Adrenal gland (tissue), 12 donors: ENCODE measurements around the gene PRAME. TPM values are rescaled to one million over a fixed set of nuclear protein-coding genes. Genes with fewer than 3 reads are reported as not detected.
"Not testable (repeated sequence)": the region's sequence is repeated elsewhere in the genome, so short reads cannot be mapped to it uniquely, and the experiment has no call there.

Experiments used
- DNase-seq, 7 donors: peaks; one replicate each; pipeline ENCODE4 v3.0.0-alpha.2; 2019 to 2020
- H3K27ac ChIP-seq, 5 donors: fragments of 200-600 bp; sonication (generic) in 4 of 5; 1 replicate in 3 of 5; 2 replicates in 2 of 5; pipeline versions ENCODE4 v1.5.1 to v1.8.0; 2016 to 2020; ENCODE audit warnings: mild to moderate bottlenecking in 1 of 5
- H3K27me3 ChIP-seq: fragments of 200-600 bp; 2 replicates; pipeline ENCODE4 v1.8.0; 2021
- H3K36me3 ChIP-seq, 2 donors: fragments of 200-600 bp; replicated peaks in 1 of 2; 1 replicate in 1 of 2; 2 replicates in 1 of 2; pipeline versions ENCODE4 v1.5.1 to v1.8.0; 2018 to 2022
- H3K4me1 ChIP-seq, 2 donors: fragments of 200-600 bp; replicated peaks in 1 of 2; 1 replicate in 1 of 2; 2 replicates in 1 of 2; pipeline versions ENCODE4 v1.5.1 to v1.8.0; 2018 to 2021
- H3K4me3 ChIP-seq, 4 donors: fragments of 200-600 bp; sonication (generic) in 3 of 4; one replicate each; pipeline ENCODE4 v1.5.1; 2016 to 2018
- H3K9me3 ChIP-seq, 3 donors: fragments of 200-600 bp; sonication (generic) in 1 of 3; replicated peaks in 1 of 3; 1 replicate in 2 of 3; 2 replicates in 1 of 3; pipeline versions ENCODE4 v1.5.1 to v1.8.0; 2016 to 2021
- POLR2A ChIP-seq, 2 donors: fragments of 450-650 bp; IDR thresholded peaks; one replicate each; pipeline ENCODE4 v1.6.1; 2017; ENCODE audit warnings: antibody characterized with exemption in 2 of 2, mild to moderate bottlenecking in 2 of 2, moderate library complexity in 1 of 2
- WGBS, 4 donors: extraction: QIAGEN DNeasy Blood & Tissue Kit in 2 of 4; methylation state at CpG; one replicate each; pipeline versions ENCODE4 v1.1.5 to v1.1.7; 2013 to 2017; 5-methylcytosine and 5-hydroxymethylcytosine counted together
- intact Hi-C, 2 donors: fragments of 100-400 bp; cut with DNase I; formaldehyde crosslinking; loops; one replicate each; pipeline versions ENCODE4 v1.14.1 to v1.15.0; 2022 to 2023
- polyA plus RNA-seq, 3 donors: library from polyadenylated mRNA; stranded (reverse); fragments of 200-250 nt in 2 of 3; fragments of 350-450 nt in 1 of 3; fragmentation: Illumina TruSeq in 1 of 3; extraction: RNeasy Lipid Tissue Mini Kit (QIAGEN cat#74804) in 1 of 3; gene quantifications; one replicate each; pipeline ENCODE4 v1.2.3, GENCODE V29; 2013 to 2014
- total RNA-seq, 9 donors: library from RNA; depleted of rRNA in 4 of 9; stranded (reverse); fragments of >200 nt in 4 of 9; fragments of 120-200 nt in 1 of 9; fragmentation: NEBNext Ultra II Directional in 1 of 9; extraction: Animal tissue kit (Norgen Biotek cat#: 25700) in 1 of 9; gene quantifications; one replicate each; pipeline versions ENCODE4 v1.1.0 to v1.2.4, GENCODE V29; 2013 to 2023
- TF ChIP-seq, protein P1 (sequence below), 6 experiments: fragments of 450-650 bp in 4 of 6; fragments of 200-600 bp in 2 of 6; sonication (generic) in 1 of 6; IDR thresholded peaks; 1 replicate in 5 of 6; 2 replicates in 1 of 6; pipeline versions ENCODE4 v1.5.1 to v1.8.0; 2016 to 2021; ENCODE audit warnings: antibody characterized with exemption in 6 of 6, mild to moderate bottlenecking in 2 of 6, moderate library complexity in 1 of 6
- donor health status: healthy with polysubstance abuse.
- donor health status: Bipolar disorder and iron deficiency.
- donor health status: DM: yes; HTN: yes; CAD: no.
- donor health status: DM: no; HTN: no; CAD: no.
- donor health status: DM: no; HTN: no; CAD: no.
- donor health status: DM: yes; HTN: yes; CAD: no.

PRAME gene
- total and polyA plus RNA-seq, 12 donors = 0.78 to 11.6 (median 3.5) TPM

DNA sequence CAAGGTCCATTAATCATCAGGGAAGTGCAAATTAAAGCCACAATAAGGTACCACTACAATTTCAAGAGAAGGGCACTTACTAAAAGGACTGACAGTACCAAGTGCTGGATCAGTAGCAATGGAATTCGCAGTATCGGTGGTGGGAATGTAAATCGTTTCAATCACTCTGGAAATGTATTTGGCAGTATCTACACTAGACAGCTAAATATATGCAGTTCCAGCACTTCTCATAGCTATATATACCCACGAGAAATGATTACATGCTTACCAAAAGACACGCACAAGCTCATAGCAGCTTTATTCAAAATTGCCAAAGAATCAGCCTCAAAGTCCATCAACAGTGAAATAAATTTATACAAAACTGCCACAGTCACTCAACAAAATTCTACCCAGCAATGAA, 46.1 kb downstream of the PRAME start:
- TF ChIP-seq, protein P1, sequence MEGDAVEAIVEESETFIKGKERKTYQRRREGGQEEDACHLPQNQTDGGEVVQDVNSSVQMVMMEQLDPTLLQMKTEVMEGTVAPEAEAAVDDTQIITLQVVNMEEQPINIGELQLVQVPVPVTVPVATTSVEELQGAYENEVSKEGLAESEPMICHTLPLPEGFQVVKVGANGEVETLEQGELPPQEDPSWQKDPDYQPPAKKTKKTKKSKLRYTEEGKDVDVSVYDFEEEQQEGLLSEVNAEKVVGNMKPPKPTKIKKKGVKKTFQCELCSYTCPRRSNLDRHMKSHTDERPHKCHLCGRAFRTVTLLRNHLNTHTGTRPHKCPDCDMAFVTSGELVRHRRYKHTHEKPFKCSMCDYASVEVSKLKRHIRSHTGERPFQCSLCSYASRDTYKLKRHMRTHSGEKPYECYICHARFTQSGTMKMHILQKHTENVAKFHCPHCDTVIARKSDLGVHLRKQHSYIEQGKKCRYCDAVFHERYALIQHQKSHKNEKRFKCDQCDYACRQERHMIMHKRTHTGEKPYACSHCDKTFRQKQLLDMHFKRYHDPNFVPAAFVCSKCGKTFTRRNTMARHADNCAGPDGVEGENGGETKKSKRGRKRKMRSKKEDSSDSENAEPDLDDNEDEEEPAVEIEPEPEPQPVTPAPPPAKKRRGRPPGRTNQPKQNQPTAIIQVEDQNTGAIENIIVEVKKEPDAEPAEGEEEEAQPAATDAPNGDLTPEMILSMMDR (IDR thresholded peaks at IDR 0.05) = no peak
- TF ChIP-seq POLR2A (IDR thresholded peaks at IDR 0.05) = no peak
- DNase-seq = no peak
- H3K9me3 ChIP-seq = no peaks in the 10 kb centered on the region
- intact Hi-C loops = no loop called here
- no peaks in the 10 kb centered on the region for H3K27me3 ChIP-seq
- no peaks in the 10 kb centered on the region for H3K4me1 ChIP-seq
- H3K27ac ChIP-seq = no peak overlapping the region
- no peaks in the 10 kb centered on the region for H3K36me3 ChIP-seq
- WGBS, 4 donors = 83 to 89% (median 85%) methylated on average over 5 of the region's 5 CpGs
- H3K4me3 ChIP-seq = no peak overlapping the region

DNA sequence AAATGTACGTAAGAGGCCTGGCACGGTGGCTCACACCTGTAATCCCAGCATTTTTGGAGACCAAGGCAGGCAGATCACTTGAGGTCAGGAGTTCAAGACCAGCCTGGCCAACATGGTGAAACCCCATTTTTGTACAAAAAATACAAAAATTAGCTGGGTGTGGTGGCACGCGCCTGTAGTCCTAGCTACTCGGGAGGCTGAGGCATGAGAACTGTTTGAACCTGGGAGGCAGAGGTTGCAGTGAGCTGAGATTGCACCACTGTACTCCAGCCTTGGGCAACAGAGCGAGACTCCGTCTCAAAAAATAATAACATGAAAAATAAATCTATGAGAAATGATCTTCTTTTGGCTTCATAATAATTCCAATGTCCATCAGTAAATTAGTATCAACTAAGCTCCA, 48.2 kb downstream of the PRAME start:
- DNase-seq, H3K9me3 ChIP-seq, H3K27ac ChIP-seq, H3K4me3 ChIP-seq, H3K27me3 ChIP-seq, H3K4me1 ChIP-seq, intact Hi-C loops, H3K36me3 ChIP-seq: not testable (repeated sequence)
- WGBS, 4 donors = 92 to 98% (median 95%) methylated on average over 7 of the region's 7 CpGs

DNA sequence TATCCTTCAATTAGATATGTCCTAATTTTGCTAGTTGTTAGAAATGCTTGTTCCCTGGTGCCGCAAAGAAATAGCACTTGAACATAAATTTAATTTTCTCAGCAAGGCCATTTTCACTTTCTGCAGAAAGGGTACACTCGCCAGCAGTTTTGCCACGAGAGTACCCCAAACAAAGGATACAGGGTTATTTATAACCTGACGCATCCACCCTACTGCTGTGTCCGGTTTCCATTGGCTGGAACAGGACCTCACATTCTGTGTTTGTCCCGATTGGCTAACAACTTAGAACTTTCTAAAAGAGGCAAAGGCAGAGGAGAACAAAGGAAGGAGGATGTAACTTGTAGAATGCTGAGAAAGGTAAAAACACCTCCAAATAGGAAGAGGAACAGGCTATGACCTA, 49.2 kb downstream of the PRAME start:
- H3K27ac ChIP-seq, H3K9me3 ChIP-seq, H3K4me3 ChIP-seq, H3K36me3 ChIP-seq, H3K27me3 ChIP-seq, DNase-seq, intact Hi-C loops, H3K4me1 ChIP-seq: not testable (repeated sequence)
- 94 to 100% (median 95%) methylated on average over 6 of the region's 6 CpGs for WGBS, 4 donors

DNA sequence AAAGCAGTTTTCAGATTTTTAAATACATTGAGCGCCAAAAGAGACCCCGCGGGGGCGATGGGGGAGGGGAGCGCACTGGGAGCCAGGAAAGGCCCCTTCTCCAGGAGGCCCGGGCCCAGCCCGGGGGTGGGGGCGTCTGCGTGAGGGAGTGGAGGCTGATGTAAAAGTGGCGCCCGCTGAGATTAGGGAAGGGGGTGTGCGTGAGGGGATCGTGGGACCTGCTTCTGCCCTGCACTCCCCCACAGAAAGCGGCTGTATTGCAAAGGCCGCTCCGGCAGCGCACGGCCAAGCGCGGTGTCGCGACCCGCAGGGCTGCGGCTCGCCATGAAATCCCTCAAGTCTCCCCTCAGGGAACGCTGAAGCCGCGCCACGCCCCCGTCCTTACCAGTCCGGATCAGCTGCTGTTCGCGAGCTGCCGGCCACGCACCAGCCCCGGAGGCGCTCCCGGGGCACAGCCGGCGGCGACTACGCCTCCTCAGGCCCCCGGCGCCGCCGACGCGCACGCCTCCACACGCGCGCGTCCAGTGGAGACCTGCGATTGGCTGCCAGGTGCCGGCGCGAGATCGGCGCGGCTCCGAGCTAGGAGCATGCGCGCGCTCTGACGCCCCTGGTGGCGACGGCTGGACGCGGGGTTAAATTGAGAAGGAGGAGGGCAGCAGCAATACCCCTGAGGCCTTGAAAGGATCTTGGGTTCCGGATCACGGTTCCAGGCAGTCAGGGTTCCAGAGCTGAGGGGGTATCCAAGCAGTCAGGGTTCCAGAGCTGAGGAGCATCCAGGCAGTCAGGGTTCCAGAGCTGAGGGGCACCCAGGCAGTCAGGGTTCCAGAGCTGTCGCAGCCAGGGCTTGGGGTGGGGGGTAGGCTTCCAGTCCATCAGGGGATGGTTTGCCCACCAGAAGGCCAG, 50.5 kb downstream of the PRAME start, which contains the start of gene ZNF280B:
ZNF280B (minus strand) TSS at position 469 of the 903 bp plus-strand sequence. CDS start 19,344 bp downstream, outside the sequence.
- no peaks in the 10 kb centered on the region for H3K9me3 ChIP-seq
- intact Hi-C loops = no loop called here
- H3K36me3 ChIP-seq = no peaks in the 10 kb centered on the region
- peak within 1 kb of the TSS in 2 of 5 donors; percentile 17 to 54 for H3K27ac ChIP-seq
- WGBS, 4 donors = 3% methylated on average over 19 to 72 of the region's 72 CpGs
- no peaks in the 10 kb centered on the region for H3K4me1 ChIP-seq
- DNase-seq = peak; percentile 71 to 88 (median 81)
- peak within 1 kb of the TSS in 3 of 4 donors; percentile 7 to 69 (median 65) for H3K4me3 ChIP-seq
- peak; percentile 29 to 72 for TF ChIP-seq POLR2A (IDR thresholded peaks at IDR 0.05)
- TF ChIP-seq, protein P1 (IDR thresholded peaks at IDR 0.05) = peak; percentile 35 to 70 (median 54)
- H3K27me3 ChIP-seq = no peaks in the 10 kb centered on the region

DNA sequence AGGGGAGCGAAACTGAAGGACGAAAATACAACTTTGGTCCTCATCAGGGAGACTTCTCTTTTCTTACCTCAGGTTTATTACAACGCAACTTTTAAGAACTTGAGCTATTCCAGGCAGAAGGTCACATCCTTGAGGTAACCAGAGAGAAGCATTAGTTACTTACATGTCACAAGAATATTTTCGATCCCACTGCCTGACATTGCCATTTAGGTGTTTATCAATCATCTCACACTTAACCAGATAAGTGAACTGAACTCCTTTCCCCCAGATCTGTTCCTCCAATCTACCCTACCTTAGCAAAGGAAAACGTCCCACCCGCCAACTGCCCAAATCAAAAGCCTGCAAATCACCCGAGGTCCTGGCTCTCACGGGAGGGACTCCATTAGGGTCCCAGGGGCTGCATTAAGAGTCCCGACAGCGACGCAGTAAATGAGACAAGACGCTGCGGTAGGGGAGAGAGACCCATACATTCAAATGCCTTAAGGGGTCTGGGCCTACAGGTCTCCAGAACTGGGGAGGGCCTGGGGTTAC, 51.3 kb downstream of the PRAME start:
- no peaks in the 10 kb centered on the region for H3K9me3 ChIP-seq
- 21 to 26% (median 23%) methylated on average over 9 to 13 of the region's 13 CpGs for WGBS, 4 donors
- peak overlapping the region in 2 of 5 donors; percentile 17 to 24 for H3K27ac ChIP-seq
- peak overlapping the region in 3 of 4 donors; percentile 7 to 69 (median 65) for H3K4me3 ChIP-seq
- intact Hi-C loops = no loop called here
- TF ChIP-seq, protein P1 (IDR thresholded peaks at IDR 0.05) = no peak
- no peak for TF ChIP-seq POLR2A (IDR thresholded peaks at IDR 0.05)
- no peaks in the 10 kb centered on the region for H3K36me3 ChIP-seq
- H3K27me3 ChIP-seq = no peaks in the 10 kb centered on the region
- H3K4me1 ChIP-seq = no peaks in the 10 kb centered on the region
- peak in 1 of 7 donors; percentile 1 for DNase-seq
